NCI-H2171 (cell line): ENCODE results near the gene SIVA1.

Source experiments
- DNase-seq: peaks from one replicate; lab custom pipeline; 2025; lab: John Stamatoyannopoulos, UW

The SIVA1 gene

DNA sequence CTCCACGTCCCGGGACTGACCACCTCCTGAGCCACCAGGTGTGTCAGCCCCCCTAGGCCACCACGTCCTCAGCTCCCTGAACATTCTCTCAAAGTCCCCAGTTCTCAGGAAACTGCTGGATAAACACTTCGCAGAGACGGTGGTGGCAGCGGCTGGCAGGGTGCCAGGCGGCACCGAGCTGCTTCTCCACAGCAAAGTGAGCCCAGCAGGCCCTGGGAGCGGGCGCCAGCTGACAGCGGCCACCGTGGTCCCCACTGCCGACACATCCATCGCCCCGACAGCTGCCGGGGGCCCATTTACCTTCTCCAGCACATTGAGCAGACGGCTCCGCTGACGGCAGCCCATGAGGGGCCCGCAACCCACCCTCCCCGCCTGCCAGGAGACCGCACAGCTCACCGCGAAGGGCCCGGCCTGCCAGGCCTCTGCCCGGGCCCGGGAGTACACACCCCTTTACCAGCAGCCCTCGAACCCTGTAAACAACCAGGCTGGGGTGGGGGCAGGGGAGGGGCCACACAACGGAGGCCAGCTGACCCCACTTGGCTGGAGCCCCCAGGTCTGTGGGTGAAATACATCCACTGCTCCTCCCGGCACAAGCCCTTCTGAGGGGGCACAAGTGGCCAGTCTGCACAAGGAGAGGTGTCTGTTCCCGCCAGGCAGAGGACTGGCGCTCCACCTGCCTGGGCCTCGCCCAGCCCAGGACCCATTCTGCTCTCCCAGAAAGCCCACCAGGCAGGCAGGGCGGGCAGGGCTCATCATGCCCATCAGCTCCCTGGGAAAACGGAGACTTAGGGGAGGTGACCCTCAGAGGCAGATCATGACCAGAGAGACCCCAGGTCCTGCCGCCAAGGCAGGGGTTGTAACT is 32.1 kb downstream of the SIVA1 start:
- DNase-seq: peak; percentile 82

DNA sequence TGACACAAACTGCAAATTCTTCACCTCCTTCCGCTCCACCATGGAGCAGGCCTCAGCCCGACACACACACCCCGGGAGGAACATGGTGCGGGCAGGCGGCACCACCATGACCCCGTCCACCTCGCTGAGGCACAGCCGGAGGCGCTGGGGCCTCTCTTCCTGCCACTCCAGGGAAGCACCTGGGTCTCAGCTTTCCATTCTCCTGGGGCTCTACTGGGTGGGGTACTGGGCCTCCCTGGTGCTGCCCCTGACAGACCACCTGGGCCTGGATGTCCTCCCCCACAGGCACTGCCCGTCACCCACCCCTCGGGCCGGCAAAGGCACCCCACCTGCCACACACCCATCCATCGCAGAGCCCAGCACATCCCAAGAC is 32.7 kb downstream of the SIVA1 start:
- DNase-seq: no peak

- DNase-seq: no peak
These were observed 33.2 kb downstream of the SIVA1 start for GRCh38 chr14:104786091-104786586.

GRCh38 chr14:104786726-104787675 is 34.1 kb downstream of the SIVA1 start:
- DNase-seq: no peak

GRCh38 chr14:104787736-104788135 is 34.8 kb downstream of the SIVA1 start:
- no peak for DNase-seq

DNA sequence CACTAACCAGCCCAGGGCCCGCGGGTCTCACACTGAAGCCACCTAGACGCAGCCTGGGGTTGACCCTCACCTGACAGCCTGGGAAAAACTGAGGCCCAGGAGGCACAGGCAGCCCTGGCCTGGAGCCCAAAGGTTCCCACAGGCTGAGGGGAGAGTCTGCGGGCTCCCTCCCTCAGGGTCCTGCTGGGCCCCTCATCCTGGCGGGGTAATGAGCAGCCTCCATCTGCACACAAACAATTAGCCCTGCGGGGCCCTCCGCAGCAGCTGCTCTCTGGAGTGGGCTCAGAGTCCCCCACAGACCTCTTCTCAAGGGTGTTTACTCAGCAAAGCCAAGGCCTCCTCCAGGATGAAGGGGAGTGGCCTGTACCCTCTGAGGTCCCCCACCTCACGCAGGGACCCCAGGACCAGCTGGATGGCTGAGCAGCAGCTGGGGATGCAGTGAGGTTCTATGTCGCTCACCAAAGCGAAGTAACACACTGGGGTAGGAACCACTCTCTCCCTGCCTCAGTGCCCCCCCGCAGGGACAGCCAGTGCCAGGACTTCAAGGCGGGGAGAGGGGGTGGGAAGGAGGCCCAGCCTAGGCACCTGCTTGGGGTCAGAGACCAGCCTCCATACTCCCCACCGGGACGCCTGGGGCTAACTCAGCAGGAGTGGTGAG is 35.3 kb downstream of the SIVA1 start:
- DNase-seq: peak; percentile 93

DNA sequence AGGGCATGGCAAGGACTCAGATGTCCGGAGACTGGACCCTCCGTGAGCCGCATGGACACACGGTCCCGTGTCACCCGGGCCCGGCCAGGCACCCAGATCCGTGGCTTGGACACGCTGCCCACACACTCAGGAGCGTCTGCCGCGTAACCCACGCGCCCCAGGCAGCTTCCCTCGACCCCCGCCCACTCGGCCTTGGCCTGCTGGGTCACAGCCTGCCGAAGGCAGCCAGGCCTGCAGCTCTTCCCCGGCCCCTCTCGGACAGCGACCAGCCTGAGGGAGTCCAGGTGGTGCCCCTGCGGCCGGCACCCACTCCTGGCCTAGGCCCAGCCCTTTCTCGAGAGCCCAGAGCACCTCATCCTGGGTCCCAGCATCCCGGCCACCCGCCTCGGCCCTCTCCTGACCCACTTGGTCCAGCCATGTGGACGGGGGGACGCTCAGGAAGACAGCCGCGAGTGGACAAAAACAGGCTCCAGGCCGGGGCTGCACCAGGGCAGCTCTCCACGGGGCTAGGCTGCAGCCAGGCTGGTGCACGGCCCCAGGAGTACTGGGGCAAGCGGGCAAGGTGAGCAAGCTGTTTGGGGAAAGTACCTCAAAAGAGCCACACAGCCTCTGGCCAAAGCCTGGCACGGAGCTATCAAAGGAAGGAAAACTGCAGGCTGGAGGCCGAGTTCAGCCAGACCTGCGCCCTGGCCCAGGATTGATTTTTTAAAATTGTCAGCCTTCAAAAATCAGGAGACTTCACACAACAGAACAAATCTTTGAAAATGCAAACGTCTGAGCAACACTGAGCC is 36.1 kb downstream of the SIVA1 start:
- DNase-seq: no peak

DNA sequence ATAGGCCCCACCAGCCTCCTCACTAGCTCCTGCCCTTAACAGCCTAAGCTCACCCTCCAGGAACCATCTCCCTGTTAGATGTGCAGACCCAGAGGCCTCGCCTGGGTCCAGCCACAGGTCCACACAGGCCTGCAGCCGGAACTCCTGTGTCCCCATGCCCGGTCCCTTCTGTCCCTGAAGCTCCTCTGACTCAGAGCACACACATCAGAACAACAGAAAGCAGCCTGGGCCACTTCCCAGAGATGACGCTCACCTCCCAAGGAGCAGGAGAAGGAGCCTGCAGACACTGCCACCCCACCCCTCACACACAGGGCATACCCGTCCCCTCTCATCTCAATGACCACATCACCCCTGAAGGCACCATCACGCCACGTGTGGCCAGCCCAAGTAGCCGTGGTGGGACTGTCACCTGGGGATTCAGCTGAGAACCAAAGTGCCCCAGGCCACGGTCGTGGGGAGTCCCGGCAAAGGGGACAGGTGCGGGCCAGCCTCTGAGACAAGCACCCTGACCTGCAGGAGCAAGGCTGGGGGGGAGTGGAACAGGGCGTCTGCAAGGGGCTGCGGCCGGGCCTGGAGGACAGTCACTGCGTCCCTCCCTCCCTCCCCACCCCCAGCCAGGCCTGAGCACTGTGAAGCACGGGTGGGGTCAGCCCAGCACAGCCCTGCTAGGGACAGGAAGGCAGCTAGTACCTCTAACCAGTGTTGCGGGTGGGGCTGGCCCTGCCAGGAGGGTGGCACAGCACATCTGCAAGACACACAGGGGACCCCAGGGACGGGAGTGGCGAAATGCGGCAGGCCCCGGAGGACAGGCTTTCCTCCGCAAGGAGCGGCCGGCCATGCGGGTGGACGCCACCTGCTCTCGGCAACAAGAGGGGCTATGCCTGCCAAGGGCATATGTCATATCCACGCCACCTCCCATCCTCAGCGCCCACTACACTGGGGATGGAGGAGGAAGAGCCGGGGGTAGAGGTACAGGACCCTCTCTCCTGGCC is 37.1 kb downstream of the SIVA1 start:
- DNase-seq: no peak

DNA sequence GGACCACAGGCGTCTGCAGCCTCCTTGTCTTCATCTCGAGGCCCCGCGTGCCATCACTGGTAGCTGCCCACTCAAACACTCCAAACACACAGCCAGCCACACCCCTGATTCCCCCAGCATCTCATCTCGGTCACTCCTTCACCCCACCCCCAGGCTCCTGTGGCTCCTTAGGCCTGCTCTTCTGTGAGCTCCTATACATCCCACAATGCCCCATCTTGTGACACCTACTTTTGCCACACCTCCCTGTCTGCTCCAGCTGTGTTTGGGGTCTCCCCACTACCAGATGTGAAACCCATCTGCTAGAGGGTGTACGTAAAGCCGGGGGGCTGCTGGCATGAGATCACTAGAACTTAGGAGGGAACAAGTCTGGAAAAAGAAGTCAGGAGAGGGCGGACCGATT is 38.5 kb downstream of the SIVA1 start:
- no peak for DNase-seq

- no peak for DNase-seq
These were observed 39.3 kb downstream of the SIVA1 start for GRCh38 chr14:104792101-104792884.

- no peak for DNase-seq
These were observed 40.2 kb downstream of the SIVA1 start for GRCh38 chr14:104792945-104793702.

DNA sequence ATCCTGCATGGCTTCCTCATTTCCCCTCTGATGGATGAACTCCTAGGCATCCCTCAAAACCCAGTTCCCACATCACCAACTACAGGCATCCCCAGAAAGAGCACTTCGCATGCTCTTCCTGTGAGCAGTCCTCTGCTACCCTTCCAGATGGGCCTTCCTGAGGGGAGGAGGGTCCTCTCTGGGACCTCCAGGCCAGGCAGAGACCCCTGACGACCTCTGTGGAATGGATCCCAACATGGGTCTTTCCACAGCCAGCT is 40.7 kb downstream of the SIVA1 start:
- no peak for DNase-seq

GRCh38 chr14:104794099-104794498 is 41.2 kb downstream of the SIVA1 start:
- no peak for DNase-seq

GRCh38 chr14:104794631-104794992 is 41.7 kb downstream of the SIVA1 start:
- no peak for DNase-seq

GRCh38 chr14:104794993-104795780 is 42.2 kb downstream of the SIVA1 start, which contains the start of gene AKT1:
Gene AKT1, minus strand, starts transcription at chr14:104795748. Its CDS starts 3,105 bp downstream, at chr14:104792643.
- DNase-seq: no peak

GRCh38 chr14:104795781-104796686 is 43.1 kb downstream of the SIVA1 start:
- DNase-seq: no peak

DNA sequence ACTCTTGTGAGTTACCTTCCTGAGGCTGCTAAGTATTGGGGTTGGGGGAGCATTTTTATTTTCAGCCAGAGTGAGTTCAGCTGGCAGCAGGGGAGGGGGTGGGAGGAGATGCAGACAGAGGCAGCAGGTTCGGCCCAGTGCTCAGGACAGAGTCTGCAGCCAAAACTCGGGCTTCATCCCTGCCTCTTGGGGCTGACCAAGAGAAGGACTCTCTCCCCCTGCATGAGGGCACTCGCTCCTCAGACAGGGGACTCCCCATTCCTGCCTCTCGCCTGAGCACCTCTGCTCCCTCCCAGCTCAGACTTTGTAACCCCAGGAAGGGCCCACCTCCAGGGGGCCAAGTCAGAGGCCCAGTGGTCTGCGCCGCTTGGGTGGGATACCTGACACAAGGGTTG is 43.7 kb downstream of the SIVA1 start:
- DNase-seq: no peak
